Neural progenitor cell (in vitro differentiated cells): ENCODE results near the gene VAPB.

Experiments
- EZH2 ChIP-seq: fragments of 200-600 bp; sonication (generic); IDR thresholded peaks from 2 replicates; pipeline ENCODE4 v1.6.1; 2017; ENCODE audit warnings: antibody characterized with exemption, mild to moderate bottlenecking, moderate library complexity
- TF ChIP-seq, protein P1 (sequence below): fragments of 200-600 bp; sonication (generic); IDR thresholded peaks from 2 replicates; pipeline ENCODE4 v1.5.1; 2017; ENCODE audit warnings: antibody characterized with exemption, mild to moderate bottlenecking

DNA sequence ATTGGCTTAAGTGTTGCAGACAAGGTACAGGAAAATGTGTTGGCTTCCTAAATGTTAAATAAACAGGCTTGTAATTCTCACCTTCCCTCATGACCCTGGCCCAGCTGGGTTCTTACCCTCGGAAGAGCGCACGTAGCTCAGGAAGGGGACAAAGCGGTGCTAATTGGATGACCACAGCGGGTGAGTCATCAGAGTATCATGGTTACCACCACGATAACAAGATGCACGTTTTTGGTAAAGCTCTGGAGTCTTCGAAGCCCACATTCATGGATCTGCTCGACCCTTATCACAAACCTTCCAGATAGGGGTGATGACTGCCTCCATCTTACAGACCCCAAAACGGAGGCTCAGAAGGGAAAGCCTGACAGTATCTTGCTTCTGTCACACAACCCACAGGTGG lies 93.4 kb downstream of the VAPB start:
- TF ChIP-seq, protein P1, sequence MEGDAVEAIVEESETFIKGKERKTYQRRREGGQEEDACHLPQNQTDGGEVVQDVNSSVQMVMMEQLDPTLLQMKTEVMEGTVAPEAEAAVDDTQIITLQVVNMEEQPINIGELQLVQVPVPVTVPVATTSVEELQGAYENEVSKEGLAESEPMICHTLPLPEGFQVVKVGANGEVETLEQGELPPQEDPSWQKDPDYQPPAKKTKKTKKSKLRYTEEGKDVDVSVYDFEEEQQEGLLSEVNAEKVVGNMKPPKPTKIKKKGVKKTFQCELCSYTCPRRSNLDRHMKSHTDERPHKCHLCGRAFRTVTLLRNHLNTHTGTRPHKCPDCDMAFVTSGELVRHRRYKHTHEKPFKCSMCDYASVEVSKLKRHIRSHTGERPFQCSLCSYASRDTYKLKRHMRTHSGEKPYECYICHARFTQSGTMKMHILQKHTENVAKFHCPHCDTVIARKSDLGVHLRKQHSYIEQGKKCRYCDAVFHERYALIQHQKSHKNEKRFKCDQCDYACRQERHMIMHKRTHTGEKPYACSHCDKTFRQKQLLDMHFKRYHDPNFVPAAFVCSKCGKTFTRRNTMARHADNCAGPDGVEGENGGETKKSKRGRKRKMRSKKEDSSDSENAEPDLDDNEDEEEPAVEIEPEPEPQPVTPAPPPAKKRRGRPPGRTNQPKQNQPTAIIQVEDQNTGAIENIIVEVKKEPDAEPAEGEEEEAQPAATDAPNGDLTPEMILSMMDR = no peak
- no peak for TF ChIP-seq EZH2
